T1000 (cell line): ENCODE results near the gene BTBD9.
"Not testable (repeated sequence)": the region's sequence is repeated elsewhere in the genome, so short reads cannot be mapped to it uniquely, and the experiment has no call there.

Experiments
- DNase-seq: peaks from one replicate; lab custom pipeline; 2025; ENCODE audit warnings: mixed read lengths; lab: John Stamatoyannopoulos, UW

The BTBD9 gene

DNA sequence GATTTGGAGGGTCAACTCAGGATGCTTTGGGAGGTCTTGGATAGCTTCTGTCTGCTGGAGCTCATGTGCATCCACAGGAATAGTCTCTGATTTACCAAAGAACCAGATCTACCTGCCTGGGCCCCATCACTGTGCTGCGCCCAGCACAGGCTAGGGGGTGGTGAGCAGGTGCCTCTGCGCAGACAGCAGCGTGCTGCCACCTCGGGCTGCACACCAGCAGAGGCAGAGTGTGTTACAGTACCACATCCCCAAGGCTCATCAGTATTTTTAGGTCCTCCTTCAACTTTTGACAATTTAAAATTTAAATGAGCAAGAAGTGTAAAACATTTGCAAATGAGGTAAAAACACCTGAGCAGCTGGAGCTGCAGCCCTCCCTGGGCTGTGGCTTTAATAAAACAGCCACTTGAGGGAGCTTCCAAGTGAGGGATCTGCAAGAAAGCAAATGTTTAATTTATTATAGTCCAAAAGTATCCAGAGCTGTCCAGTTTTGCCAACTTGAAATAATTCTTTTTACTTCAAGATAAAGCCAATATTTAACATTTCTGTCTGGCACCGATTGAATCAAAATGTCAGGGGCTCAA is 495.3 kb downstream of the BTBD9 start:
- no peak for DNase-seq

DNA sequence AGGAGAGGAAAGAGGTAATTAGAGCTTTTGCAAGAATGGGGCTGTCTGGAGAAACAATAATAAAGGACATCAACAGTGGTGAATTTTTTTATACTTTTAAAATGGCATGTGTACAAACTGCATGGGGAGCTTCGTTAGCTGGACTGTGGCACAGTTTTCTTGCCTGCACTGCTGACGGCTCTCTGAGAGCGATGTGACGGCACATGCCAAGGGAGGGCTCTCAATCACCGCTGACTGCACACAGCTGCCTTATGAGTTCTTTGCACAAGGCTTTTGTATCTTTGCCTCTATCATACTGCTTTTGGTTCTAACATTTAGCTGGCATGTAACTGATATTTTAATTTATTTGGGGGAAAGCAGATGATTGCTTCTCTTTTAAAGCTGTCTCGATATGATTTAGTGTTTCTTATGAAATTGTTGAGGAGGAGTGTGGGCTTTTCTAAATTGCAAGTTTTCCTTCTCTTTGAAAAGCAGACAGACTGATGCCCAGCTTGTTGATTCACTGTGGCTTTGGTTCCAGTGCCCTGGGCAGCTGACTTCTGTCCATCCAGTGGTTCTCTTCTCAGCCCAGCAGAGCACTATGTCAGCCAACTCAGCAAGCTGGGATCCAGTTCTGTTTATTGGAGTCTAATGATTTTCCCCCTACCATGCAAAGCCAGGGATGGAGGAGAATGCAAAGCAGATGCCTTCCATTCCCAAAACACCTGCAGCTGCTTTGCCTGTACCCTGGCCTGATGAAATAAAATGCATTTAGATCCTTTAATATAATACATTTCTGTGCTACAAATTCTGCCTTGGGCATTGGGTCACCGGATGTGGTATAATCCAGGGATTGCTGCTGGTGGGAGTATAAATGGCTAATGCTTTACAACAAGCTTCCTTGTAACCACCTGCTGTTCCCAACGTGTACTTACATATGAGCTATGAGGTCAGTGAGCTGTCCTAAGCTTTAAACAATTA is 496.3 kb downstream of the BTBD9 start:
- DNase-seq: no peak

DNA sequence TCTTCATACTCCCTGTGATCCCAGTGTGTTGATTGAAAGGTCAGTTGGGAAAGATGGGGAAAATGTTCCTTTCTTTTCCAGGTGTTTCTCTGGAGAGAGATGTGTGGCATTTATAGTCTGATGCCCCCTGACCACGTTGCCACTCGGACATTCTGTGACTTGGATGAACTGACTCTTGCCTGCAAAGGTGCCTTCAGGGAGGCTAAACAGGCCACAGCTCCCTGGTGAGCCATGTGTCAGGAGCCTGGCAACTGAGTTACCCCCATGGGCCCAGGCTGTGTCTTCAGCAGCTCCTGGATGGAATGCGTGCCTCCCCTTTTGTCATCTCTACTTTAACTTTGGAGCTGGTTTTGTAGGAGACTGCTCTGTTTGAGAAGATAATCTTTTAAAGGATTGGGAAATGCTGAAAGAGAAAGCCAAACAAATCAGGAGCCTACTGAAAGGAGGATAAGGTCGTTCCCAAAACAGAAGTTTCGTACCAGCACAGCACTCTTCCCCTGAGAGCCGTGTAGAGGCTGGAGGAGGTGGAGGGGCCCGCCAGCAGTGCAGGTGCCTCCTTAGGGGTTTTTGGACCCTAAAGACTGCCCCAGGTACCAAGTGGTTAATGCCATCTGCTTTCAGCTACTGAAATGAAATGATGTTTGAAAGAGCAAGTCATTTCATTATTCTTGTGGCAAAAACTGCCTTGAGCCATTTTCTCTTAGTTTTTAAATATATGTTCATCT is 497.4 kb downstream of the BTBD9 start:
- DNase-seq: no peak

DNA sequence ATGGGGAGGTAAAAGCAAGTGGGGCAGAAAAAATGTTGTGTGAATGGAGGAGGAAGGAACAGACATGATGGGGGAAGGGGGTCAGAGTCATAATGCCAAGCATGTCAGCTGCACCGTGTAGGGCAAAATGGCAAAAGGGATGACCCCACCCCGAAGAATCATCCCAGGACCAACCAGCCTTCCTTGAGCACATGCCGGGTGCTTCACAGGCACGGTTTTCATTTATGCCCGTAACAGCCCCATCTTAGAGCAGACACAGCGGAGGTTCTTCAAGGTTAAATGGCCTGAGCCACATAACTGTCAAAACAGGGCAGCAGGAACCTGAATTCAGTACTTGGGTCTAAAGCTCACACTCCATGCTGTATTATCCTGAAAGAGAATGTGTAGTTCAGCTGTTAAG is 498.0 kb downstream of the BTBD9 start:
- DNase-seq: no peak

DNA sequence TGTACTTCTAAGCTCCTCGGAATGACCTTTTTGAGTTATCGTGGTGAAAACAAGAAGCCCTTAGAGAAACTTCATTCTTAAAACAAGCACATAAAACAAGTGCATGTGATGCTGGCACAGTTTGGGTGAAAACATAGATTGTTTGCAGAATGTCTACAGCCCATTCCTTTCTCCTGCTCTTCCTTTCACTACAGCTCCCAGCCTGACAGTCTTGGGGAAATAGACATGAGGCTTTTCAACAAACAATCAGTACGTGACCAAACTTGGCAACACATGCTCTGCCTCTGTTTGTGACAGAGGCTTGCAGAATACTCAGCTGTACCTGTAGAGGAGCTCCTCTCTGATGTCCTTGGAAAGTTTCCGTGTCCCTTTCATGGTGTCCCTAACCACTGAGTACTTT is 498.6 kb downstream of the BTBD9 start:
- no peak for DNase-seq

DNA sequence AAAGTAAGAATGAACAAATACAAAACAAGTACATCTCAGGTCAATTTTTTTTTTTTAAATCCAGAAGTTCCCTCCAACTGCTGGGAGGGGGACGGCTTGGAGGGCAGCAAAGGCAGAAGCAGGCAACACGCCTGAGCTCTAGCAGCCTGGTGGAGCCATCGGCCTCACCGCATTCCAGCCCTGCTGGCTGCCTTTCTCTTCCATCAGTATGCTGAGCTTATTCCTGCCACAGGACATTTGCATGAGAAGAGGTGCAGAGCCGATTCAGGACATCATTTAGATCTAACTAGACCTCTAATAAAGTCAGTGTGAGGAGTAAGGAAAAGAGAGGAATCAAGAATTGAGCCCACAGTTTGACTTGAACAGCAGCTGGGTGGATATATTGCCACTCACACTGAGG is 501.4 kb downstream of the BTBD9 start:
- no peak for DNase-seq

DNA sequence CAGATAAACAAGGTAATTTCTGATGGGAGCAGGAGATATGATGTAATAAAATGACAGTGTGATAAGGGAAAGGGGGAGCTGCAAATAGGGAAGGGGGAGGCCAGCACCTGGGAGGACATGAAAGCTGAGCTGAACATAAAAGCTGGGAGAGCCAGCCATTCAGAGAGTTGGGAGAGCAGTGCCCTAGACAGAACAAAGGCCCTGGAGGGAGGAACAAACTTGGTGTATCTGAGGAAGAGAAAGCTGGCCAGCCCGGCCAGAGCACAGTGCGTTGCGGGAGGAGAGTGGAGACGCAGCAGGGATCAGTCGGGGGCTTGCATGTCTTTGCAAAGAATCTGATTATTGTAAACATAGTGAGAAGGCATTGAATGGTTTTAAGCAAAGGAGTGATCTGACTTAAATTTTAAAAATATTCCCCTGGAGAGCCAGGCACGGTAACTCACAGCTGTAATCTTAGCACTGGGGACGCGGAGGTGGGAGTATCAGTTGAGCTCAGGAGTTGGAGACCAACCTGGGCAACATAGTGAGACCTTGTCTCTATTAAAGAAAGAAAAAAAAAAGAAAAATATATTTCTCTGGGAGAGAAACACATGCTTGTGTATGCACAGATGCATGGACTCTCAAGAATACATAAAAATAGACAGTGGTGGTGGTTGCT is 502.0 kb downstream of the BTBD9 start:
- DNase-seq: no peak

DNA sequence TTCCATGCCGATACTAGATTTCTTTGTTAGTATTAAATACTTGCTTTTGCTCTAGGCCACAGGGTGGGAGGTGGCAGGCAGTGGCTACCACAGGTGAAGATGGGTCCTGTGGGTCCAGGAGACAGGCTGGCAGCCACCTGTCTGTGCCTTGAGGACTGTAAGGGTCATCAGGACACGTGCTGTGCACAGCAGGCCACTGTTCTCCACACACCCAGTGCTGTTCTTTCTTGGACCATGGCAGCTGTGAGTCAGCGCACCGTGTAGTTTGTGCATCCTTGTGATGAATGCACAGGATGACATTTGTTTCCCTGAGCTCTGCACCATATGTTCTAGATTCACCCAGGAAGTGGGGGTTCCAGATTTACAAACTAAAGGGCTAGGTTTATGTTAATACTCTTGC is 503.2 kb downstream of the BTBD9 start:
- no peak for DNase-seq

DNA sequence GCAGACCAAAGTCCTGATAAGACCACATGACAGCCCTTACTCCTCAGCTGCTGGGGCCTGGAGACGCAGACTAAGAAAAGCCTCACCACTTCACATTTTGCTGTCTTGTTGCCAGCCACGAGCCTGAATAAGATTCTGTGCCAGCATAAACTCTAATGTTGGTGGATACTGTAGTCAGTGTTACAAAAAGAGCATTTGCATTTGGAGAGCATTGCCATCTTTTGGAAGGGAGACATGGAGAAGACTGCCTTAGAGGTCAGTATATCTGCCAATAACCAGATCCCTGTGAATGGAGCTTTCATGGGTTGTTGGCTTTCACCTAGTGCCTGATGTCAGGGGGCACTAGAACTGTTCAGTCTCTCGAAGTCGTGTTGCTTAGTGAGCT is 505.0 kb downstream of the BTBD9 start:
- no peak for DNase-seq

DNA sequence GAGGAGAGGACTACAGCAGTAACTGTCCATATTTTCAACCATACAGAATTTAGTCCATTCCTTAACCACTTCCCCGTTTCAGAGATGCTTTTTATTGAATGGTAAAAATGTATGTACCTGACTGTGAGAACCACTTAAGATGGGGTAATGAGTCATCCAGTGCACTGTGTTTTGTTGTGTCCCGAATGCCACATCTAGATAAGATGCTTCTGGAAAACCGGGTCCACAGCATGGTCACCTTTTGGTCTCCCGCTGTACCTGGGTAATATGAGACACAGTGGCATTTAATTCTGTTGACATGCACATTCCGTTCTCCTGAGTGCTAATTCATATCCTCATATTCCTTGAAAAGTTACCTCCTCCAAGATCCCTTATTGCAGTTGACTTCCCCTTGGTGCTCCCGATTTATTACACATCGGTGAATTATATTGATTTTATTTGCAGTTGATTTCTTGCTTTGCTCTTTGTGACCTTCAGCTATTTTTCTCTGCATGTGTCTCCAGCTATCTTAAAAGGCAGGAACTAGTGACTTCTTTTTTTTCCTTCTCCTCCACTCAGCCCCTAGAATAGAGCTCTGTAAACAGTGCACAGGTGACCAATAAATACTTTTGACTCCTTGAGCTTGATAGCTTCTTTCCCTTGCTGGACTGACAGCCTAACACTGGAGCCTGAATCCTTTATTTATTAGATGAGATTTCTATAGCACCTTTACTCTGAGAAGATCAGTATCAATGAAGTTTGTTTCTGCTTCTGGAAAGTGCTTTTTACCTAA is 505.6 kb downstream of the BTBD9 start:
- DNase-seq: no peak

DNA sequence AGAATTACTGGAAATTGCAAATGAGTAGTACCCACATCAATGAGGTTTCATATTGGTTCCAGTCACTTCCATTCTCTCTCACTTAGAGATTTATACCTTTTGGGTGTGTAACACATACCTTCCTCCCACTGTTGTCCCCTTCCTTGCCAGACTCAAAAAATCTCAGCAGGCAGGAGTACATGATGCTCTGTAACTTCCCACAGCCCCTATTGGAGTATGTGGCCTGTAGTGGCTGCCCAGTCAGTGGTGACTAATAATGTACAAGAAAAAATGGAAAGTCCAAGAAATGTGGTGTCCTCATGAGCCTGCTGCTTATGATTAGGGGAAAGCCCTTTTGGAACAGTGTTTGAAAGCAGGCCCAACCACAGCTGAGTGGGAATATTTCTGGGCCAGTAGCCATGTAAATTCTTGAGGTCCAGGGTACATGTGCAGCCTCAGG is 508.2 kb downstream of the BTBD9 start:
- no peak for DNase-seq

DNA sequence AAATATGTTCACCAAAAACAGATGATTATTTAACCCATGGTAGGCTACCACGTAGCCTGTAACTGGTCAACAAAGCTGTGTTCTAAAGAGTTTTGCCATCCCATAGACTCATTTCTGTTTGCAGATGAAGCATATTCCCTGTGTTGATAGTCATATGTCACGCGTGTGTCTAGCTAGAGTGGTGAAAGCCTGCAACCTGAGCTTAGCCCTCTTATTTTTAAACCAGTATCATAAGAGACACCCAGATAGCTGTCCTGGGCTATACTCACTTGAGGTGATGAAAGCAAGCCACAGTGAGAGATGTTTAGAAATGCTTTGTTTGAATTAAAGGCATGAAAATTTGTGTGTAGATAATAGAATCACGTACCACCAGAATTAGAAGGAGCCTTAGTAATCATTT is 512.4 kb downstream of the BTBD9 start:
- DNase-seq: no peak

DNA sequence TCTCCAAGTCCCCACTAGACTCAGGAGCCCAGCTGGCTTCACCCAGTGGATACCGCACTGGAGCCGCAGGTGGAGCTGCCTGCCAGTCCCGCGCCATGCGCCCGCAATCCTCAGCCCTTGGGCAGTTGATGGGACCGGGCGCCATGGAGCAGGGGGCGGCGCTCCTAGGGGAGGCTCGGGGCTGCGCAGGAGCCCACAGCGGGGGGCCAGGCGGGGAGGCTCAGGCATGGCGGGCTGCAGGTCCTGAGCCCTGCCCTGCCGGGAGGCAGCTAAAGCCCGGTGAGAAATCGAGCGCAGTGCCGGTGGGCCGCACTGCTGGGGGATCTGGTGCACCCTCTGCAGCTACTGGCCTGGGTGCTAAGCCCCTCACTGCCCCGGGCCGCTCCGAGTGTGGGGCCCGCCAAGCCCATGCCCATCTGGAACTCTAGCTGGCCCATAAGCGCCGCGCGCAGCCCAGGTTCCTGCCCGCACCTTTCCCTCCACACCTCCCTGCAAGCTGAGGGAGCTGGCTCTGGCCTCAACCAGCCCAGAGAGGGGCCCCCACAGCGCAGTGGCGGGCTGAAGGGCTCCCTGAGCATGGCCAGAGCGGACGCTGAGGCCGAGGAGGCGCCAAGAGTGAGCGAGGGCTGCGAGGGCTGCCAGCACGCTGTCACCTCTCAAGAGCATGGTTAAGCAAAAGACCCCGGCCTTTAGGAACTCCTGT is 515.4 kb downstream of the BTBD9 start:
- DNase-seq: not testable (repeated sequence)

DNA sequence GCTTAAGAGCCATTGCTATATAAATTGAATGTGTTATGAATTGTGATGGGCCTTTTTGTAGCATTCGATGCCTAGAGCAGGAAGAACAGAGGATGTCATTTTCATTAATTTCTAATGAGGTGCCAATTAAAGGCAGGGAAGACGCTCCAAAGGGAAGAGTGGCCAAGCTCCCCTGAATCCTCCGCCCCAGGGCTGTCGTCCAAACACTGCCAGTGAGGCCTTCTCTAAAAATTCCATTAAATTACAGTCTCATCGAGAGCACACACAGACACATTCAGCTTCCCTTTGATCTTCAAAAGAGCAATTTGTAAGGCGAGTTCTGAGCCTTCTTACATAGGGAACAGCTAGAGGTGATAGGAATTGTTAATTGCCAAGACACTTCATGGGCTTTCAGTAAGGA is 520.2 kb downstream of the BTBD9 start:
- DNase-seq: no peak

DNA sequence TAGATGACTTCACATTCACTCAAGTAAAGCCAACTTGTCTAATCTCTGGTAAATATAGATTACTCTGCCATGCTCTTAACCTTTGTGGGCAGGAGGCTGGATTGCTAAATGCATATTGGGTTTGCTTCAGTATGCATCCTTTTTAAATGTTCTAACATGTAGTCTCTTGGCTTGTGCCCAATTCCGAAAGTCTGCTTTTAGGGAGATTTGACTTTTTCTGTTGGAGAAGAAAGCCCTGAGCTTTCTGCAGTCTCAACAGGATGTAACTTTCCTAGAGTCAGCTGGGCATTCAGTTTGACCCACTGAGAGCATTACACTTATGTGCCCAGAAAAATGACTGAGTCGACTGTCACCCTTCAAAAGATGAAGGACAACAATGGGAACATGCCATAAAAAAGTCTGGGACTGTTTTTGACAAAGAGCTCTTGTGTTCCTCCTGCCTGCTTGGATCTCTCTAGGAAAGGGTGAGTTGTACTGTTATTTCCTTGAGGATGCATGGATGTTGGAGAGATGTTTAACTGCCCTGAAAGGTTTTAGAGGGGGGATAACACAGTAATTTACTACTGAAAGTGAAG is 520.9 kb downstream of the BTBD9 start:
- DNase-seq: no peak
